Large intestine (tissue), 1 donor: Measurements from ENCODE around the gene CADM4. TPM values are rescaled to one million over a fixed set of nuclear protein-coding genes. Genes with fewer than 3 reads are reported as not detected.

Source experiments
- polyA plus RNA-seq: library from polyadenylated mRNA; unstranded; fragments of 120-200 nt; gene quantifications from one replicate; pipeline ENCODE4 v1.2.1, GENCODE V29; 2013

CADM4 gene
- polyA plus RNA-seq, 1 donor: 13.6 TPM

Other genes starting within 250 kb of the CADM4 start
- gene TEX101, start 225.0 kb downstream of the CADM4 start, polyA plus RNA-seq: not detected
- gene LYPD3, start 174.2 kb downstream of the CADM4 start, polyA plus RNA-seq: 1.0 TPM
- gene PHLDB3, start 135.1 kb downstream of the CADM4 start, polyA plus RNA-seq: 33.8 TPM
- gene ETHE1, start 112.6 kb downstream of the CADM4 start, polyA plus RNA-seq: 97.7 TPM
- 4.0 TPM for gene ZNF575, start 106.7 kb downstream of the CADM4 start, polyA plus RNA-seq
- 47.4 TPM for gene XRCC1, start 64.3 kb downstream of the CADM4 start, polyA plus RNA-seq
- 16.4 TPM for gene PINLYP, start 64.0 kb downstream of the CADM4 start, polyA plus RNA-seq
- 11.5 TPM for gene IRGQ, start 43.7 kb downstream of the CADM4 start, polyA plus RNA-seq
- 13.5 TPM for gene ZNF576, start 43.3 kb downstream of the CADM4 start, polyA plus RNA-seq
- gene SRRM5, start 27.8 kb downstream of the CADM4 start, polyA plus RNA-seq: 1.5 TPM
- gene ZNF428, start 20.2 kb downstream of the CADM4 start, polyA plus RNA-seq: 40.4 TPM
- gene PLAUR, start 30.3 kb upstream of the CADM4 start, polyA plus RNA-seq: 5.7 TPM
- 0.03 TPM for gene IRGC, start 76.2 kb upstream of the CADM4 start, polyA plus RNA-seq
- gene SMG9, start 115.1 kb upstream of the CADM4 start, polyA plus RNA-seq: 36.2 TPM
- 1.3 TPM for gene KCNN4, start 141.1 kb upstream of the CADM4 start, polyA plus RNA-seq
- 0.81 TPM for gene LYPD5, start 162.6 kb upstream of the CADM4 start, polyA plus RNA-seq
- 15.8 TPM for gene ZNF283, start 187.5 kb upstream of the CADM4 start, polyA plus RNA-seq
- 10.4 TPM for gene ZNF404, start 244.1 kb upstream of the CADM4 start, polyA plus RNA-seq